HepG2 (cell line): ENCODE results near the gene LLGL2. TPM values are rescaled to one million over a fixed set of nuclear protein-coding genes. Genes with fewer than 3 reads are reported as not detected.

Source experiments
- IRX3 ChIP-seq: sonication (generic); formaldehyde crosslinking; IDR thresholded peaks from 2 replicates; pipeline ENCODE4 v1.8.1; 2023; ENCODE audit warnings: mild to moderate bottlenecking, low read depth, missing genetic modification reagents, borderline replicate concordance
- JUN ChIP-seq: sonication (generic); formaldehyde crosslinking; IDR thresholded peaks from 2 replicates; pipeline ENCODE4 v1.4.0; 2020; ENCODE audit warnings: mild to moderate bottlenecking, missing genetic modification reagents
- polyA plus RNA-seq, 8 experiments: library from polyadenylated mRNA; depleted of rRNA in 3 of 8; stranded (reverse) in 7 of 8; unstranded in 1 of 8; fragments of >200 nt; fragmentation: Illumina TruSeq in 4 of 8; extraction: Trizol in 4 of 8; gene quantifications; 2 replicates each; pipeline versions ENCODE4 v1.2.1 to v1.2.3, GENCODE V29; 2011 to 2016; ENCODE audit warnings: low read depth in 4 of 8, missing spikeins in 1 of 8, mixed read lengths in 1 of 8; ENCODE audit not compliant: insufficient read depth in 1 of 8
- total RNA-seq, 5 experiments: library from RNA; depleted of rRNA; stranded (reverse); fragments of >200 nt; fragmentation: Illumina TruSeq; extraction: Trizol; gene quantifications; 2 replicates each; pipeline ENCODE4 v1.2.3, GENCODE V29; 2016; ENCODE audit warnings: low read depth in 1 of 5
- TF ChIP-seq, protein P1 (sequence below): sonication (generic); formaldehyde crosslinking; conservative IDR thresholded peaks from 2 replicates; pipeline ENCODE4 v1.4.0; 2020; ENCODE audit warnings: missing genetic modification reagents
- TF ChIP-seq, protein P2 (sequence below): sonication (generic); formaldehyde crosslinking; IDR thresholded peaks from 2 replicates; pipeline ENCODE4 v1.4.0; 2020; ENCODE audit warnings: missing genetic modification reagents
- TF ChIP-seq, protein P3 (sequence below): IDR thresholded peaks from 2 replicates; pipeline ENCODE4 v1.6.1; 2012; ENCODE audit warnings: low read depth, low read length, improper control_type of control experiment
- TF ChIP-seq, protein P4 (sequence below): sonication (generic); formaldehyde crosslinking; IDR thresholded peaks from 2 replicates; pipeline ENCODE4 v1.4.0; 2020; ENCODE audit warnings: mild to moderate bottlenecking, missing genetic modification reagents, borderline replicate concordance
- TF ChIP-seq, protein P5 (sequence below): sonication (generic); formaldehyde crosslinking; IDR thresholded peaks from 2 replicates; pipeline ENCODE4 v1.4.0; 2020; ENCODE audit warnings: missing genetic modification reagents, borderline replicate concordance
- TF ChIP-seq, protein P6 (sequence below): sonication (generic); formaldehyde crosslinking; IDR thresholded peaks from 2 replicates; pipeline ENCODE4 v1.4.0; 2020; ENCODE audit warnings: mild to moderate bottlenecking, missing genetic modification reagents, borderline replicate concordance

LLGL2 gene
- total and polyA plus RNA-seq, 2 of the 13 experiments (the other 11 are each of a cell fraction or from before 2014, with no cell fraction given) = 83.0 to 86.7 TPM

DNA sequence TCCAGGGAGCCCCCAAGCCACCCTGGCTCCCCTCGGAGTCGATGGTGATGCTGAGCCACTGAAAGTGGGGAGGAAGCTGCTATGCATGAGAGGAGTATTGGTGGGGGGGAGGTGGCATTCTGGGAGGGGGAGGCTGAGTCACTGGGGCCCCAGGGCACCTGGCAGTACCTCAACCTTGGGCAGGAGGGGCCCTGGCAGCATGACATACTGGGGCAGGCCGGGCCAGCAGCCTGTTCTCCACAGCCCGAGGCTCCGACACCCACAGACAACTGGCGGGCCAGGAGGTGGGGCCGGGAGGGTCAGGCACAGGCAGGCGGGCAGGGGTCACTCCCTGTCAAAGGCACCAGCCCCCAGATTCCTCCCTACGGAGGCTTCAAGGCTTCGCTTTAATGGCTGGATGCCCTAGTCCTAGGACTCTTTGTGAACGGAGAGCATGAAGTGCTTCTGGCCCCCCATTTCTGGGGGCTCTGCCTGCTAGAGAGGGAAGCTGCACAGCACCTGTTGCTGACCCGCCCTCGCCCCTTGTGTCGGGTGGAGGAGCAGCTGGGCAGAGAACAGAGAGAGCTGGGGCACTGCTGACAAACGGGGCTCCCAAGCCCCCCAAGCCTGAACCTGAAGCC, 11.1 kb upstream of the LLGL2 start (continued):
- TF ChIP-seq, protein P1, sequence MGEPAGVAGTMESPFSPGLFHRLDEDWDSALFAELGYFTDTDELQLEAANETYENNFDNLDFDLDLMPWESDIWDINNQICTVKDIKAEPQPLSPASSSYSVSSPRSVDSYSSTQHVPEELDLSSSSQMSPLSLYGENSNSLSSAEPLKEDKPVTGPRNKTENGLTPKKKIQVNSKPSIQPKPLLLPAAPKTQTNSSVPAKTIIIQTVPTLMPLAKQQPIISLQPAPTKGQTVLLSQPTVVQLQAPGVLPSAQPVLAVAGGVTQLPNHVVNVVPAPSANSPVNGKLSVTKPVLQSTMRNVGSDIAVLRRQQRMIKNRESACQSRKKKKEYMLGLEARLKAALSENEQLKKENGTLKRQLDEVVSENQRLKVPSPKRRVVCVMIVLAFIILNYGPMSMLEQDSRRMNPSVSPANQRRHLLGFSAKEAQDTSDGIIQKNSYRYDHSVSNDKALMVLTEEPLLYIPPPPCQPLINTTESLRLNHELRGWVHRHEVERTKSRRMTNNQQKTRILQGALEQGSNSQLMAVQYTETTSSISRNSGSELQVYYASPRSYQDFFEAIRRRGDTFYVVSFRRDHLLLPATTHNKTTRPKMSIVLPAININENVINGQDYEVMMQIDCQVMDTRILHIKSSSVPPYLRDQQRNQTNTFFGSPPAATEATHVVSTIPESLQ (CRISPR knock-in tag) = no peak
- TF ChIP-seq, protein P2, sequence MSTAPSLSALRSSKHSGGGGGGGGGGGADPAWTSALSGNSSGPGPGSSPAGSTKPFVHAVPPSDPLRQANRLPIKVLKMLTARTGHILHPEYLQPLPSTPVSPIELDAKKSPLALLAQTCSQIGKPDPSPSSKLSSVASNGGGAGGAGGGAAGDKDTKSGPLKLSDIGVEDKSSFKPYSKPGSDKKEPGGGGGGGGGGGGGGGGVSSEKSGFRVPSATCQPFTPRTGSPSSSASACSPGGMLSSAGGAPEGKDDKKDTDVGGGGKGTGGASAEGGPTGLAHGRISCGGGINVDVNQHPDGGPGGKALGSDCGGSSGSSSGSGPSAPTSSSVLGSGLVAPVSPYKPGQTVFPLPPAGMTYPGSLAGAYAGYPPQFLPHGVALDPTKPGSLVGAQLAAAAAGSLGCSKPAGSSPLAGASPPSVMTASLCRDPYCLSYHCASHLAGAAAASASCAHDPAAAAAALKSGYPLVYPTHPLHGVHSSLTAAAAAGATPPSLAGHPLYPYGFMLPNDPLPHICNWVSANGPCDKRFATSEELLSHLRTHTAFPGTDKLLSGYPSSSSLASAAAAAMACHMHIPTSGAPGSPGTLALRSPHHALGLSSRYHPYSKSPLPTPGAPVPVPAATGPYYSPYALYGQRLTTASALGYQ (CRISPR knock-in tag) = 0 out of 2 replicates have a peak, but pooled peaks have one; percentile 18
- TF ChIP-seq, protein P3, sequence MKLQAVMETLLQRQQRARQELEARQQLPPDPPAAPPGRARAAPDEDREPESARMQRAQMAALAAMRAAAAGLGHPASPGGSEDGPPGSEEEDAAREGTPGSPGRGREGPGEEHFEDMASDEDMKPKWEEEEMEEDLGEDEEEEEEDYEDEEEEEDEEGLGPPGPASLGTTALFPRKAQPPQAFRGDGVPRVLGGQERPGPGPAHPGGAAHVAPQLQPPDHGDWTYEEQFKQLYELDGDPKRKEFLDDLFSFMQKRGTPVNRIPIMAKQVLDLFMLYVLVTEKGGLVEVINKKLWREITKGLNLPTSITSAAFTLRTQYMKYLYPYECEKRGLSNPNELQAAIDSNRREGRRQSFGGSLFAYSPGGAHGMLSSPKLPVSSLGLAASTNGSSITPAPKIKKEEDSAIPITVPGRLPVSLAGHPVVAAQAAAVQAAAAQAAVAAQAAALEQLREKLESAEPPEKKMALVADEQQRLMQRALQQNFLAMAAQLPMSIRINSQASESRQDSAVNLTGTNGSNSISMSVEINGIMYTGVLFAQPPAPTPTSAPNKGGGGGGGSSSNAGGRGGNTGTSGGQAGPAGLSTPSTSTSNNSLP = no peak
- TF ChIP-seq IRX3 (no peak), JUN (peak; percentile 71)
- TF ChIP-seq, protein P4, sequence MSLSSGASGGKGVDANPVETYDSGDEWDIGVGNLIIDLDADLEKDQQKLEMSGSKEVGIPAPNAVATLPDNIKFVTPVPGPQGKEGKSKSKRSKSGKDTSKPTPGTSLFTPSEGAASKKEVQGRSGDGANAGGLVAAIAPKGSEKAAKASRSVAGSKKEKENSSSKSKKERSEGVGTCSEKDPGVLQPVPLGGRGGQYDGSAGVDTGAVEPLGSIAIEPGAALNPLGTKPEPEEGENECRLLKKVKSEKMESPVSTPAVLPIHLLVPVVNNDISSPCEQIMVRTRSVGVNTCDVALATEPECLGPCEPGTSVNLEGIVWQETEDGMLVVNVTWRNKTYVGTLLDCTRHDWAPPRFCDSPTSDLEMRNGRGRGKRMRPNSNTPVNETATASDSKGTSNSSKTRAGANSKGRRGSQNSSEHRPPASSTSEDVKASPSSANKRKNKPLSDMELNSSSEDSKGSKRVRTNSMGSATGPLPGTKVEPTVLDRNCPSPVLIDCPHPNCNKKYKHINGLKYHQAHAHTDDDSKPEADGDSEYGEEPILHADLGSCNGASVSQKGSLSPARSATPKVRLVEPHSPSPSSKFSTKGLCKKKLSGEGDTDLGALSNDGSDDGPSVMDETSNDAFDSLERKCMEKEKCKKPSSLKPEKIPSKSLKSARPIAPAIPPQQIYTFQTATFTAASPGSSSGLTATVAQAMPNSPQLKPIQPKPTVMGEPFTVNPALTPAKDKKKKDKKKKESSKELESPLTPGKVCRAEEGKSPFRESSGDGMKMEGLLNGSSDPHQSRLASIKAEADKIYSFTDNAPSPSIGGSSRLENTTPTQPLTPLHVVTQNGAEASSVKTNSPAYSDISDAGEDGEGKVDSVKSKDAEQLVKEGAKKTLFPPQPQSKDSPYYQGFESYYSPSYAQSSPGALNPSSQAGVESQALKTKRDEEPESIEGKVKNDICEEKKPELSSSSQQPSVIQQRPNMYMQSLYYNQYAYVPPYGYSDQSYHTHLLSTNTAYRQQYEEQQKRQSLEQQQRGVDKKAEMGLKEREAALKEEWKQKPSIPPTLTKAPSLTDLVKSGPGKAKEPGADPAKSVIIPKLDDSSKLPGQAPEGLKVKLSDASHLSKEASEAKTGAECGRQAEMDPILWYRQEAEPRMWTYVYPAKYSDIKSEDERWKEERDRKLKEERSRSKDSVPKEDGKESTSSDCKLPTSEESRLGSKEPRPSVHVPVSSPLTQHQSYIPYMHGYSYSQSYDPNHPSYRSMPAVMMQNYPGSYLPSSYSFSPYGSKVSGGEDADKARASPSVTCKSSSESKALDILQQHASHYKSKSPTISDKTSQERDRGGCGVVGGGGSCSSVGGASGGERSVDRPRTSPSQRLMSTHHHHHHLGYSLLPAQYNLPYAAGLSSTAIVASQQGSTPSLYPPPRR = 0 out of 2 replicates have a peak, but pooled peaks have one; percentile 45
- TF ChIP-seq, protein P5, sequence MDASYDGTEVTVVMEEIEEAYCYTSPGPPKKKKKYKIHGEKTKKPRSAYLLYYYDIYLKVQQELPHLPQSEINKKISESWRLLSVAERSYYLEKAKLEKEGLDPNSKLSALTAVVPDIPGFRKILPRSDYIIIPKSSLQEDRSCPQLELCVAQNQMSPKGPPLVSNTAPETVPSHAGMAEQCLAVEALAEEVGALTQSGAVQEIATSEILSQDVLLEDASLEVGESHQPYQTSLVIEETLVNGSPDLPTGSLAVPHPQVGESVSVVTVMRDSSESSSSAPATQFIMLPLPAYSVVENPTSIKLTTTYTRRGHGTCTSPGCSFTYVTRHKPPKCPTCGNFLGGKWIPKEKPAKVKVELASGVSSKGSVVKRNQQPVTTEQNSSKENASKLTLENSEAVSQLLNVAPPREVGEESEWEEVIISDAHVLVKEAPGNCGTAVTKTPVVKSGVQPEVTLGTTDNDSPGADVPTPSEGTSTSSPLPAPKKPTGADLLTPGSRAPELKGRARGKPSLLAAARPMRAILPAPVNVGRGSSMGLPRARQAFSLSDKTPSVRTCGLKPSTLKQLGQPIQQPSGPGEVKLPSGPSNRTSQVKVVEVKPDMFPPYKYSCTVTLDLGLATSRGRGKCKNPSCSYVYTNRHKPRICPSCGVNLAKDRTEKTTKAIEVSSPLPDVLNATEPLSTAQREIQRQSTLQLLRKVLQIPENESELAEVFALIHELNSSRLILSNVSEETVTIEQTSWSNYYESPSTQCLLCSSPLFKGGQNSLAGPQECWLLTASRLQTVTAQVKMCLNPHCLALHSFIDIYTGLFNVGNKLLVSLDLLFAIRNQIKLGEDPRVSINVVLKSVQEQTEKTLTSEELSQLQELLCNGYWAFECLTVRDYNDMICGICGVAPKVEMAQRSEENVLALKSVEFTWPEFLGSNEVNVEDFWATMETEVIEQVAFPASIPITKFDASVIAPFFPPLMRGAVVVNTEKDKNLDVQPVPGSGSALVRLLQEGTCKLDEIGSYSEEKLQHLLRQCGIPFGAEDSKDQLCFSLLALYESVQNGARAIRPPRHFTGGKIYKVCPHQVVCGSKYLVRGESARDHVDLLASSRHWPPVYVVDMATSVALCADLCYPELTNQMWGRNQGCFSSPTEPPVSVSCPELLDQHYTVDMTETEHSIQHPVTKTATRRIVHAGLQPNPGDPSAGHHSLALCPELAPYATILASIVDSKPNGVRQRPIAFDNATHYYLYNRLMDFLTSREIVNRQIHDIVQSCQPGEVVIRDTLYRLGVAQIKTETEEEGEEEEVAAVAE (CRISPR knock-in tag) = no peak
- TF ChIP-seq, protein P6, sequence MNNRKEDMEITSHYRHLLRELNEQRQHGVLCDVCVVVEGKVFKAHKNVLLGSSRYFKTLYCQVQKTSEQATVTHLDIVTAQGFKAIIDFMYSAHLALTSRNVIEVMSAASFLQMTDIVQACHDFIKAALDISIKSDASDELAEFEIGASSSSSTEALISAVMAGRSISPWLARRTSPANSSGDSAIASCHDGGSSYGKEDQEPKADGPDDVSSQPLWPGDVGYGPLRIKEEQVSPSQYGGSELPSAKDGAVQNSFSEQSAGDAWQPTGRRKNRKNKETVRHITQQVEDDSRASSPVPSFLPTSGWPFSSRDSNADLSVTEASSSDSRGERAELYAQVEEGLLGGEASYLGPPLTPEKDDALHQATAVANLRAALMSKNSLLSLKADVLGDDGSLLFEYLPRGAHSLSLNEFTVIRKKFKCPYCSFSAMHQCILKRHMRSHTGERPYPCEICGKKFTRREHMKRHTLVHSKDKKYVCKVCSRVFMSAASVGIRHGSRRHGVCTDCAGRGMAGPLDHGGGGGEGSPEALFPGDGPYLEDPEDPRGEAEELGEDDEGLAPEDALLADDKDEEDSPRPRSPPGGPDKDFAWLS (CRISPR knock-in tag) = 0 out of 2 replicates have a peak, but pooled peaks have one; percentile 57
